ENCODE data around the gene RHO.
"Not testable (repeated sequence)": the region's sequence is repeated elsewhere in the genome, so short reads cannot be mapped to it uniquely, and the experiment has no call there.

The RHO gene

GRCh38 chr3:129514563-129514962 lies 13.9 kb upstream of the RHO start:
- DNase-seq: no peak
- Histone ChIP-seq H3K4me3 (ENCODE audit: low read depth, low read length) (no peak overlapping the region), H3K36me3 (peaks cover 2% of the 10 kb centered on the region), H3K9me3 (ENCODE audit: severe bottlenecking) (no peaks in the 10 kb centered on the region), H3K27ac (no peak overlapping the region), H3K27me3 (ENCODE audit: insufficient read depth, low read depth, severe bottlenecking) (no peaks in the 10 kb centered on the region)
- TF ChIP-seq CTCF (IDR thresholded peaks at IDR 0.05; ENCODE audit: low read depth, low read length): no peak

DNA sequence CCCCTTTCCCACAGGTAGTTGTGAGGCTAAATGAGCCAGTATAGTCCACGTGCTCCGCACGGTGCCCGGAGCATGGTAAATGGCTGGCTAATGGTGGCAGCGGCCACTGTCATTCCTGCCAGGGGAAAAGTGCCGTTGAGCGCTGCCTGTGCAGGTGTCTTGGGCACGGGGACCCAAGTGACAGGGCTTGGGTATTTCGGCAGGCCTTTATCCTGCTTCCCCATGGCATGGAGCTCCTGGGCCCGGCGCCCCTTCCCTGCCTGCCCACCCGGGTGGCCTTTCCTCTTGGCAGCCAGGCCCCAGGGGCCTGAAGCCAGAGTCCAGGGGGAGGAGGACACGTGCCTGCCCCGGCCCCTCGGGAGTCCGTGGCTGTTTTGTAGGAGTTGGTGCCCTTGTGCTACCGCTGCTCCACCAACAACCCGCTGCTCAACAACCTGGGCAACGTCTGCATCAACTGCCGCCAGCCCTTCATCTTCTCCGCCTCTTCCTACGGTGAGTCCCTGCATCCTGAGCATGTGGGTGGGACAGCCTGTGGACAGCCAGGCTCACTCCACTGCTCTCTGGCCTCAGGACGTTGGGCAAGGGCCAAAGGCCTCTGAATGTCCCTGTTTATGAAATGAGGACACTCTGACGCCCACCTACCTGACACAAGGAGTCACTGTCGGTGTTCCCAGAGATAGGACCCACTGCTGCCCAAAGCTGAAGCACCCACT lies 13.2 kb upstream of the RHO start:
- H3K27ac ChIP-seq; H3K4me3 ChIP-seq (ENCODE audit: low read depth, low read length); H3K27me3 ChIP-seq (ENCODE audit: insufficient read depth, low read depth, severe bottlenecking); H3K9me3 ChIP-seq (ENCODE audit: severe bottlenecking); H3K36me3 ChIP-seq; DNase-seq: not testable (repeated sequence)

- H3K9me3 ChIP-seq (ENCODE audit: severe bottlenecking); H3K36me3 ChIP-seq; DNase-seq; H3K27ac ChIP-seq; H3K27me3 ChIP-seq (ENCODE audit: insufficient read depth, low read depth, severe bottlenecking); H3K4me3 ChIP-seq (ENCODE audit: low read depth, low read length): not testable (repeated sequence)
These were observed 12.5 kb upstream of the RHO start for GRCh38 chr3:129515821-129516432.

DNA sequence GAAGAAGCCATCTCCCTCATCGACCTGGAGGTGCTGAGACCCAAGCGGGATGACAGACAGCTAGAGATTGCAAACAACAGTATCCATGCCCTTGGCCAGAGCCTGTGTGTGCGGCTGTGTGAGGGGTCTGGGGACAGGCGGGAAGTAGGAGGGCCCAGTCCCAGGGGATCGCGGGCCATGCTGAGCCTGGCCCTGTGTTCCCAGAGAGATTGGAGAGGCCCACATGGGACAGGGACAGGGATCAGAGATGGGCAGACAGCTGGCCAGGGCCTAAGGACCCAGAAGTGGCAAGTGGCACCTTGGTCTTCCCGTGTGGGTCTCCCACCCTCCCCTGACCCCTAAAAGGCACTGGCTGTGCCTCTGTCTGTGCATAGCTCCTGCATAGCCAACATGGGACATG lies 10.9 kb upstream of the RHO start:
- Histone ChIP-seq H3K27me3 (ENCODE audit: insufficient read depth, low read depth, severe bottlenecking) (no peaks in the 10 kb centered on the region), H3K9me3 (ENCODE audit: severe bottlenecking) (no peaks in the 10 kb centered on the region), H3K36me3 (no peaks in the 10 kb centered on the region; the same call in none of the 2 replicates), H3K27ac (no peak overlapping the region), H3K4me3 (ENCODE audit: low read depth, low read length) (no peak overlapping the region)
- no peak for TF ChIP-seq CTCF (IDR thresholded peaks at IDR 0.05; ENCODE audit: low read depth, low read length)
- DNase-seq: no peak

DNA sequence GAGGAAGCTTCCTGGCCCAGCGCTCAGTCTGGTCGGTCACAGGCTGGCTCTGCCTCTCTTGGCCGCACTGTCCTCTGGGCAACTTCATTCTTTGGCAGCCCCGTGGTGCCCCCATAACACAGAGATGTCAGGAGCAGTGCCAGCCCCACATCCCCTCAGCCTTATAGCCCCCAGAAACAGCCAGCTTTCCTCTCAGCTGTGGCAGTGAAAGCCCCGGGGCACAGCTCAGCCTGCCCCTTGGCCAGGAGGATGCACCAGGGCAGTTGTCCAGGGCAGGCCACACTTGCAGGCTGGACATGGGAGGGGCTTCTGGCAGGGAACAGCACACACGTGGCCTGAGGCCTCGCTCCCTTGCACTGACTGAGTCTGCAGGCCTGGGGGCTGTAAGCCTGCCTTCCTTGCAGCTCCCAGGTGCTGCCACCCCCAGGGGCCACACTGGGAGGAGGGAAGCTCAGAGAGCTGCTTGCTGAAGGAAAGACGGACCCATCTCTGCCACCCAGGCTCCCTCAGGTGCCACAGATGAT lies 10.3 kb upstream of the RHO start:
- H3K27me3 ChIP-seq (ENCODE audit: insufficient read depth, low read depth, severe bottlenecking): no peaks in the 10 kb centered on the region
- H3K9me3 ChIP-seq (ENCODE audit: severe bottlenecking): no peaks in the 10 kb centered on the region
- H3K27ac ChIP-seq: no peak overlapping the region
- no peak for TF ChIP-seq CTCF (IDR thresholded peaks at IDR 0.05; ENCODE audit: low read depth, low read length)
- no peak for DNase-seq
- no peaks in the 10 kb centered on the region; the same call in 1 of the 2 replicates for H3K36me3 ChIP-seq
- no peak overlapping the region for H3K4me3 ChIP-seq (ENCODE audit: low read depth, low read length)

DNA sequence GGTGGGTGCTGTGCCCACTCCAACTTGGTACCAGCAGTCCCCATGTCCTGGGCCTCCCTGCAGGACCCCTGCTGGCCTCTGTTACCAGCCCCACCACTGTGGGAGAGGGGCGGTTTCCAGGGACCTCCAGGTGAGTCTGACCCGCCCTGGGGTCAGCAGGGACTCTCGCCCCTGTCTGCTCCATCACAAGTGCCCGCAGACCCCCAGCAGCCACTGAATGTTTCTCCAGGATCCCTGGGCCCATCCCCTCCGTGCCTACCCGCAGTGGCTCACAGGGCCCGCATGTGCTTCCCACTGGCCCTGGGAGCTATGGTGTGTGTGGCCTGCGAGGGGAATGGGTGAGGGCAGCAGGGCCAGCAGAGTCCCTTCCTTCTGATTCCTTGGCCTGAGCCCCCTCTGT lies 9.9 kb upstream of the RHO start:
- H3K36me3 ChIP-seq: no peaks in the 10 kb centered on the region
- H3K4me3 ChIP-seq (ENCODE audit: low read depth, low read length): no peak overlapping the region
- no peaks in the 10 kb centered on the region for H3K27me3 ChIP-seq (ENCODE audit: insufficient read depth, low read depth, severe bottlenecking)
- no peak for DNase-seq
- H3K9me3 ChIP-seq (ENCODE audit: severe bottlenecking): no peaks in the 10 kb centered on the region
- H3K27ac ChIP-seq: no peak overlapping the region
- no peak for TF ChIP-seq CTCF (IDR thresholded peaks at IDR 0.05; ENCODE audit: low read depth, low read length)

Data from WERI-Rb-1 (cell line).